Measurements from ENCODE around the gene TMEM11. TPM values are rescaled to one million over a fixed set of nuclear protein-coding genes. Genes with fewer than 3 reads are reported as not detected.

Gene TMEM11
- total RNA-seq, 1 donor from 2014 or later: 20.4 TPM

DNA sequence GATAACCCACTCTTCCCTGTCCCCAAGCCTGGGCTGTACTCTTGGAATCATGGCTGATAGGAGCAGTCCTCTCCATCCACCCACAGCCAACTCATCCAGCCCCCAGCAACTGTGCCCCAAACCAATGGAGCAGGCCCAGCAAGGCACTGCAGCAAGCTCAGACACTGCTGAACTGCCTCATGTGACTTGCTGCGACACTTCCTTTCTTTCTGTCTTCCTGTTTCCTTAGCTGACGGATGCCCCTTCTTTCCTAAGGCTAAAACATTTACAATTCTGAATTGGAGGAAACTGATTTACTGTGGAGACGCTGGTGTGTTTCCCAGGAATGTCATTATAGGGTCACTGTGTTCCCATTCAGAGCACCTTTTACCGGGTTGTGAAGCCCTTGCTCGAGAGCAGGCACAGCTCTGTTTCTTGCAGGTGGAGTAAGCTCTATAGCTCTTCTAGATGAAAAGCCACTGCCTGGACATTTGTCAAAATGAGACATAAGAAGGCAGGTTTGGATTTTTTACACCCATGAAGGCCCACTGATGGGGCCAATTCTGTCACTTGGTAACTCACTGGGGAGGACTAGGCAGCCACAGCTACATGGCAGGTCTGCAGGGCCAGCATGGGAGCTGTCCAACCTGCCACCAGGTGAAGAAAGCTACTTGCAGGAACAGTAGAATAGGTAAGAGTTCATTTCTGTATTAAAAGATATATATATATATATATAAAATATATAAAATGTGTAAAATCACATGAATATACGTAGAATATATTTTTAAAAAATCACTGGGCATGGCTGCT lies 27.4 kb downstream of the TMEM11 start:
- no peak for DNase-seq (ENCODE audit: low spot score)

DNA sequence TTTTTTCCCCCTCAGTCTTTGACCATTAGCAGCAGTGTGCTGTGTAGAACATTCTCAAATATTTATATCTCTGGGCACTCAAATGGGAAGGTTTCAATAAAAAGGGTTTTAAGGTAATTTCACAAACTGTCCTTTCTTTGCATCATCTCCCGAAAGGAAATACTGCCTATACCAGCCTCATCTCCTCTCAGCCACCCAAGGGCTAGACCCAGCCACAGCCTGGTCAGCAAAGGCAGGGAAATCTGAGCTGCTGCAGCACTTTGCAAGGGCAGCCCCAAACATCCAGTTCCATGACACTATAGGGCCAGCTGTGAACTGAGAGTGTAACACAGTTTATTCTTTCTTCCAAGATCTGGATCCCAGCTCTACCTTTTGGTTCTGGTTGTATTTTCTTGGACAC lies 28.9 kb downstream of the TMEM11 start:
- no peak for DNase-seq (ENCODE audit: low spot score)

DNA sequence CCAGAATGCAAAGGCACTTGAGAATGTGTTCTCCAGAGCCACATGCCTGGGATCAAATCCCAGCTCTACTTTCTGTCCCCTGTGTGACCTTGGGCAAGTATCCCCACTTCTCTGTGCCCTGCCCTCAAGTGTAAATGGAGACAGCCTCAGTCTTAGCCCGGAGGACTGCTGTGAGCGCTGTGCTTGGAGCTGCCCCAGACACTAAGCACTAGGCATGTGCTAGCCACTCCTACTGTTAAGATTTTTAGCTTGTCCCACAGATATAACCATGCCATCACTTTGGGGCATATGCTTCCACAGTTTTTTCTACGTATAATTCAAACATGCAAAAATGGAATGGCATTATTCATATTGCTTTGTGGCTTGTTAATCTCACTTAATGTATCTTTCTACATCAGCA lies 29.4 kb downstream of the TMEM11 start:
- DNase-seq (ENCODE audit: low spot score): no peak

DNA sequence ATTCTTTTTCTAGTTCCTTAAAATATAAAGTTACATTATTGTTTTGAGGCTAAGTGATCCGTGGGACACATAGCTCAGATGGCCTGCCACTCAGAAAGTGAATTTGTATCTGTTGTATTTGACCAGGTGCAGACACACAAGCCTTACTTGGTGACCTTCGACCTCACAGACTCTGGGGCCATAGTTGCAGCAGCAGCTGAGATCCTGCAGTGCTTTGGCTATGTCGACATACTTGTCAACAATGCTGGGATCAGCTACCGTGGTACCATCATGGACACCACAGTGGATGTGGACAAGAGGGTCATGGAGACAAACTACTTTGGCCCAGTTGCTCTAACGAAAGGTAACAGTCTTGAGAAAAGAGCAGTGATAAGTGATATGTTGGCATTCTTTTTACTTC lies 30.5 kb downstream of the TMEM11 start:
- no peak for DNase-seq (ENCODE audit: low spot score)

DNA sequence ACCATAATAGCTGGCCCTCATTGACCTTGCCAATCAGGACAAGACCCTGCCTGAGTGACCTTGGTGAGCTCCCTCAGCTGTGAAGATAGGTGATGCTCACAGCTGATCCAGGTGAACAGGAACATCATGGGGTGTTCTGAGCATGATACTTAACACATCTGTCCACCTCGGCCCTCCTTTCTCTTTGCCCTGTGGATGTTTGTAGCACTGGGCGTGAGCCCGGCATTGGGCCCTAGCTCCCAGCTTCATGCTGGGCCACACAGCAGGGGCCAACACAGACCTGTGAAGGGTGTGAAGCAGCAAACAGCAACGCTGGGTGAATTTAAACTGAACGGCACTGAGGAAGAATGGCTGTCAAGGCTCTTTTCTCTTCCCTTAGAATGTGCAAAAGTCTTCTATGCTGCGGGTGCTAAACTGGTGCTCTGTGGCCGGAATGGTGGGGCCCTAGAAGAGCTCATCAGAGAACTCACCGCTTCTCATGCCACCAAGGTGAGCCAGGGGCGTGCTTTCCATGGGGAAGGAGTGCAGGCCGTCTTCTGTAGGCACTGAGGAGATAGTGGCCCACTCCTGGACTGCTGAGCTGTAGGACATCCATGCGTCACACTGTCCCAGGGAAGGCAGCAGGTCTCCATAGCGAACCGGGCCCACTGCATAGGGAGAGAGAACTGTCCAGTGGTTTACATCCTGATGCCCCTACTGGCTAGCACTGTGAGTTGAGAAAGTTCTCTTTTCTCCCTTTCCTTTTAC lies 35.9 kb downstream of the TMEM11 start:
- DNase-seq (ENCODE audit: low spot score): no peak

GRCh38 chr17:21177401-21177800 lies 36.6 kb downstream of the TMEM11 start:
- DNase-seq (ENCODE audit: low spot score): peak; percentile 7

GRCh38 chr17:21176773-21177395 lies 37.1 kb downstream of the TMEM11 start:
- DNase-seq (ENCODE audit: low spot score): peak; percentile 1

- DNase-seq (ENCODE audit: low spot score): peak; percentile 51
Observed at GRCh38 chr17:21174713-21175112, 39.2 kb downstream of the TMEM11 start.

DNA sequence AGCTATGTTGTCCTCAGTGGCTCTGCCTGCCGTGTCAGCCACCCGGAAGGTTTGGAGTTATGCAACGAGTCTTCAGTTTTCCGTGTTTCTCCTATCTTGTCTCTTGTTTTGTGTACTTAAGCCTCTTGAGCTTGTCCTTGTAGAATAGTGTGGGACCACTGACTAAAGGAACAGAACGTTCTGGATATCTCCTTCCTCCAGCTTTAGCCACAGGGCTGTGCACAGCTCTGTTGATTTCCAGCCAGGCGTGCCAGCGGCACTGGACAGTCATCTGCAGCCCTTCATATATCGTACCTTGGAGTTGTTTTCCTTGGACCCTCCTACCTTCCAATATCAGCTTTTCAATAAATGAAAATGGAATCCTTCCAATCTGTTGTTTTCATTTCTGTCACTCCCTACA lies 39.8 kb downstream of the TMEM11 start:
- peak; percentile 37 for DNase-seq (ENCODE audit: low spot score)

GRCh38 chr17:21173543-21173942 lies 40.4 kb downstream of the TMEM11 start:
- DNase-seq (ENCODE audit: low spot score): peak; percentile 18

DNA sequence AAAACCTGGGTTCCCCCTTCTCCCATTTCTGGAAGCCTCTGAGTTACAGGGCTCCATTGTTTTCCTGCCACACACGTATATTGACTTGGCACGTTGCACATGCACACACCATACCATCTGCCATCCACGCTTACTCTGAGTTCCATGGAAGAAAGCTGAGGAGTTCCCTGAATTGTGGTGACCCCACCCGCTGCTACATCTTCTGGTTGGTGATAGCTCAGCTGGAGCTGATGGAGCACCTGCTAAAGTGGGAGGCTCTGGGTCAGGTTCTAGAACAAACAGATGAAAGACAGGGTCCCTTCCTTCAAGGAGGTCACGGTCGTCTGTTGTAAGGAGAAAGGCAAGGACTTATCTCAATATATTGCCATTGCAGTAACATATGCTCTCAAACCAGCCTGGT lies 41.1 kb downstream of the TMEM11 start:
- no peak for DNase-seq (ENCODE audit: low spot score)

DNA sequence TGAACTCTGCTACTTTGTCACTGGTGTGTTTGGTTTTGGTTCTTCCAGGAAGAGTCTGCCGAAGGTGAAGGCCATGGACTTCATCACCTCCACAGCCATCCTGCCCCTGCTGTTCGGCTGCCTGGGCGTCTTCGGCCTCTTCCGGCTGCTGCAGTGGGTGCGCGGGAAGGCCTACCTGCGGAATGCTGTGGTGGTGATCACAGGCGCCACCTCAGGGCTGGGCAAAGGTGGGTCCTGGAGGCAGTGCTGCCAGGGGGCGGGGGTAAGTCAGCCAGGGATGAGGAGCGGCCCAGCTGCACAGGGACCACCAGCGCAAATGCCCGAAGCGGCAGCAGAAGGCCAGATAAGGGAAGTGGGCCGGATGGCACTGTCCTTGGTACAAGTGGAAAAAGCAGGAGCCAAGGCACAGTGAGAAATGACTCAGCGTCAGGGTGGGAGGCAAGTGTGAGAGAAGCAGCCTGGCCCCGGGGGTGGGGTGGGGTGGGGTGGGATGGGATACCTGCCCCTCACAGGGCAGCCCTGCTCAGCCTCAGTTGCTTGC lies 41.9 kb downstream of the TMEM11 start:
- DNase-seq (ENCODE audit: low spot score): no peak

- DNase-seq (ENCODE audit: low spot score): no peak
Observed at GRCh38 chr17:21171309-21171922, 42.5 kb downstream of the TMEM11 start.

GRCh38 chr17:21170809-21171208 lies 43.2 kb downstream of the TMEM11 start:
- DNase-seq (ENCODE audit: low spot score): no peak

DNA sequence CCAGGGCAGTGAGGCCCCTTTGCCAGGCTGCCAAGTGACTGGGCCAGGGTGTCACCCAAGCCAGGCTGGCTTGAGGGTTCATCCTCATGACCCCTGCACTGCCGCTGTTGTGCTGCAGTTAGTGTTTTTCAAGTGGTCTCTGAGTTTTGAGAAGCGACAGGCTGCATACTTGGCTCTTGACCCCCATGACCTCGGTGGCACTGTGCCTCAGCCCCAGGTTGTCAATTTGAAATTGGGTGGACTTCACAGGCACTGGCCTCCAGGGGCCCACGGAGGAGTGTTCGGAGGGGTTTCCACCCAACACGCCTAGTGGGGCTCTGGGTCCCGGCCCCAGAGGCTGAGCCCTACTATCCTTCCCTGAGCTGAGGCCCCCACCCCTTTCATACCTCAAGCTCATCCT lies 44.5 kb downstream of the TMEM11 start:
- DNase-seq (ENCODE audit: low spot score): no peak

DNA sequence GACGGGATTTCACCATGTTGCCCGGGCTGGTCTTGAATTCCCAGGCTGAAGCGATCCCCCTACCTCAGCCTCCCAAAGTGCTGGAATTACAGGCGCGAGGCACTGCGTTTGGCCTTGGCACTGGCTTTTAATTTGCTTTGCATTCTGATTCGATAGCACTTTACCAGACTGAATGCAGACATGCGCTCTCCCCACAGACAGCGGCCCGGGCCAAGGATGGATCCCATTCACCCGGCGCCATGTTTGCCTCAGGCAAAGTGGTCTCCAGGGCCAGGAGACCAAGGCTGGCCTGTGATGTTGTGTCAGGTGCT lies 45.5 kb downstream of the TMEM11 start:
- DNase-seq (ENCODE audit: low spot score): no peak

DNA sequence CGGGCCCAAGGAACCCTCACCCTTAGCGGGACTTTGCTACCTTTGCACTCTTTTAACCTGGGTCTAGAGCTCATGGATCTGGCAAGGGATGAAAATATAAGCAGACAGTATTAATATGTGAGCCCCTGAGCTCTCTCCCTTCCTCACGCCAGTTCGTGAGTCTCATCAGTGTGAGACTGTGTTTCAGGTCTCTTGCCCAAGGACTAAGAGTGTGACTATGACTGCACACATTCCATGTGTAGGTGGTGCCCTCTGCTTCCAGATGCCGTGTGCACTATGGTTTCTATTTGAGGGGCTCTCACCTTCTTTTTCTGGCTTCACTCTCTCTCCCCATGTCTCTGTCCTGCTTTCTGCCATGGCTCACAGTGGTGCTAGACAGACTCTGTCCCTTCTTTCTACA lies 46.7 kb downstream of the TMEM11 start:
- DNase-seq (ENCODE audit: low spot score): no peak

GRCh38 chr17:21166595-21167210 lies 47.3 kb downstream of the TMEM11 start:
- no peak for DNase-seq (ENCODE audit: low spot score)

- no peak for DNase-seq (ENCODE audit: low spot score)
Observed at GRCh38 chr17:21165922-21166594, 47.9 kb downstream of the TMEM11 start.

DNA sequence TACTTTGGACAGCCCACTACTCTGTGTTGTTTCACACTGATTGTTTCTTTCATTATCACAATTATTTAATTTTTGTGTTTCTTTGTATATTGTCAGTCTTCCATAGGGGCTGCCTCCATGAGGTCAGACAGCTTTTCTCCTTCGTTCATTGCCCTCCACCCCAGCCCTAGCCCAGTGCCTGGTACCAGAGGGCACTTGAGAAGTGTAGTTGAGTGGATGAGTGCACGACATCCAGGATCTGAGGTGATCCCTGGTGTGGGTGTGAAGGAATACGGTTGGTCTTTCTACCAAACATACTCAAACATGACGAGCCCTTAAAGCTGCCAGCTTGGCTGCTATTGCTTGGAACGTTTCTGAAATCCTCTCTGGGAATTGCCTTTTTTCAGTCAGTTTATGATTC lies 49.3 kb downstream of the TMEM11 start:
- DNase-seq (ENCODE audit: low spot score): no peak

GRCh38 chr17:21164216-21164615 lies 49.7 kb downstream of the TMEM11 start:
- DNase-seq (ENCODE audit: low spot score): no peak

All from ureter (tissue), 1 donor.